ENCODE data around the gene P3R3URF. TPM values are rescaled to one million over a fixed set of nuclear protein-coding genes. Genes with fewer than 3 reads are reported as not detected.

The P3R3URF gene
- not detected in 2 replicates for total RNA-seq

GRCh38 chr1:46176211-46176865, at the start of gene P3R3URF:
TSS of gene P3R3URF (minus strand) at chr1:46176488. CDS start at chr1:46176471, 17 bp downstream.

GRCh38 chr1:46197964-46198811, 21.9 kb upstream of the P3R3URF start, which contains the start of gene POMGNT1:
TSS of gene POMGNT1 (minus strand) at chr1:46198434. CDS start at chr1:46197821, 613 bp downstream.

GRCh38 chr1:46174448-46175231, 1.6 kb downstream of the P3R3URF start, which contains the start of gene TSPAN1:
TSS of gene TSPAN1 (plus strand) at chr1:46175087. CDS start at chr1:46181108, 6,021 bp downstream.

GRCh38 chr1:46132529-46133180, 43.6 kb downstream of the P3R3URF start, which contains the start of gene PIK3R3:
TSS of gene PIK3R3 (minus strand) at chr1:46132629. CDS start at chr1:46131952, 677 bp downstream.

Small RNAs within 50 kb of the gene (small RNA-seq; reads per million reads assigned to genes)
- gene AL672043.1, result not detected

Other genes with a start within 250 kb of the P3R3URF start
- 13.2 and 13.7 TPM in 2 replicates for gene PIK3R3, start 43.9 kb downstream of the P3R3URF start, total RNA-seq
- gene TSPAN1, start 1.4 kb downstream of the P3R3URF start, total RNA-seq, result 0.80 and 0.93 TPM in 2 replicates
- 39.5 and 49.2 TPM in 2 replicates for gene POMGNT1, start 21.9 kb upstream of the P3R3URF start, total RNA-seq
- gene LURAP1, start 26.8 kb upstream of the P3R3URF start, total RNA-seq, result 1.2 and 4.6 TPM in 2 replicates
- 7.3 and 11.1 TPM in 2 replicates for gene RAD54L, start 71.3 kb upstream of the P3R3URF start, total RNA-seq
- 65.7 and 75.7 TPM in 2 replicates for gene LRRC41, start 127.1 kb upstream of the P3R3URF start, total RNA-seq
- 352 and 380 TPM in 2 replicates for gene UQCRH, start 127.2 kb upstream of the P3R3URF start, total RNA-seq
- gene NSUN4, start 164.3 kb upstream of the P3R3URF start, total RNA-seq, result 20.5 and 26.8 TPM in 2 replicates
- gene FAAH, start 217.8 kb upstream of the P3R3URF start, total RNA-seq, result 0.27 and 0.50 TPM in 2 replicates

Data from thoracic aorta endothelial cell (primary cell).